Activated naive CD8-positive, alpha-beta T cell treated with anti-CD3 and anti-CD28 coated beads, Interleukin-2, amount 50 U/mL, for 24 hours (primary cell): Measurements from ENCODE around the gene APPBP2.

Source experiments
- ATAC-seq: fragments of 150-1000 bp; cut with Tn5 transposase; one replicate; pipeline ENCODE4 v1.10.0; 2021
- DNase-seq: peaks from one replicate; pipeline ENCODE4 v3.0.0; 2021
- H3K27ac Mint-ChIP-seq: one replicate; pipeline ENCODE4 v1.8.0; 2021; ENCODE audit warnings: mild to moderate bottlenecking, mixed read lengths
- H3K27me3 Mint-ChIP-seq: one replicate; pipeline ENCODE4 v1.8.0; 2021; ENCODE audit warnings: mixed read lengths
- H3K36me3 Mint-ChIP-seq: one replicate; pipeline ENCODE4 v1.8.0; 2021; ENCODE audit warnings: low read depth, mixed read lengths
- H3K4me1 Mint-ChIP-seq: one replicate; pipeline ENCODE4 v1.8.0; 2021; ENCODE audit warnings: mixed read lengths
- H3K4me3 Mint-ChIP-seq: one replicate; pipeline ENCODE4 v1.8.0; 2021; ENCODE audit warnings: mild to moderate bottlenecking, moderate library complexity, mixed read lengths
- H3K9me3 Mint-ChIP-seq: one replicate; pipeline ENCODE4 v1.8.0; 2021; ENCODE audit warnings: mixed read lengths

Gene APPBP2

GRCh38 chr17:60542071-60542470, 16.0 kb upstream of the APPBP2 start:
- no peaks in the 10 kb centered on the region for H3K27me3 Mint-ChIP-seq
- no peak overlapping the region for H3K27ac Mint-ChIP-seq
- no peak overlapping the region for H3K4me3 Mint-ChIP-seq
- H3K9me3 Mint-ChIP-seq: no peaks in the 10 kb centered on the region
- no peak for DNase-seq
- no peak for ATAC-seq
- H3K4me1 Mint-ChIP-seq: no peaks in the 10 kb centered on the region
- H3K36me3 Mint-ChIP-seq: no peaks in the 10 kb centered on the region

DNA sequence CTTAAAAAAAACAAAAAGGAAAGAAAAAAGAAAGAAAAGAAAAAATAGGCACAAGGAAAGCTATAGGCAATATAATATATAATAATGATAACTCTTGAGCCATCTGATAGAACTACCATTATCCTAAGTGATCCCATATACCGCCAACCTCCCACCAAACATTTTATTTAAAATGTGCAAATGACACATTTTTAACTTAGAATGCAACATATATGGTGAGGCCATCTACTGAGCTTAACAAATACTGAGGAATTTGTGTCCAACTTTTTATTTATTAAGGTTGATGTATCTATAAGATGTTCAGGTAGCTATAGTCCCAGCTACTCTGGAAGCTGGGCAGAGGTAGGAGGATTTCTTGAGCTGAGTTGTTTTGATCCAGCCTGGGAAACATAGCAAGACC, 14.4 kb upstream of the APPBP2 start:
- Mint-ChIP-seq H3K27ac (no peak overlapping the region), H3K36me3 (no peaks in the 10 kb centered on the region), H3K9me3 (no peaks in the 10 kb centered on the region), H3K27me3 (no peaks in the 10 kb centered on the region), H3K4me3 (no peak overlapping the region), H3K4me1 (no peaks in the 10 kb centered on the region)
- ATAC-seq: no peak
- DNase-seq: no peak

DNA sequence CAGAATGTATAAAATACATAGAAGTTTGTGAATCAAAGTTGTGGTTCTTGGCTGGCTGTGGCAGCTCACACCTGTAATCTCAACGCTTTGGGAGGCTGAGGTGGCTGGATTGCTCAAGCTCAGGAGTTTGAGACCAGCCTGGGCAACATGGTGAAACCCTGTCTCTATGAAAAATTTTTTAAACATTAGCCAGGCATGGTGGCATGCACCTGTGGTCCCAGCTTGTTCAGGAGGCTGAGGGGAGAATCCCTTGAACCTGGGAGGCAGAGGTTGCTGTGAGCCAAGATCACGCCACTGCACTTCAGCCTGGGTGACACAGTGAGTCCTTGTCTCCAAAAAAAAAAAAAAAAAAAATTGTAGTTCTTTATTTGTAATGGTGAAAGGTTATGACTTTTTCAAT, 13.8 kb upstream of the APPBP2 start:
- no peak overlapping the region for H3K27ac Mint-ChIP-seq

GRCh38 chr17:60538726-60539125, 12.7 kb upstream of the APPBP2 start:
- no peaks in the 10 kb centered on the region for H3K36me3 Mint-ChIP-seq
- no peaks in the 10 kb centered on the region for H3K9me3 Mint-ChIP-seq
- no peak for ATAC-seq
- H3K4me3 Mint-ChIP-seq: no peak overlapping the region
- no peaks in the 10 kb centered on the region for H3K4me1 Mint-ChIP-seq
- H3K27ac Mint-ChIP-seq: no peak overlapping the region
- DNase-seq: no peak
- H3K27me3 Mint-ChIP-seq: no peaks in the 10 kb centered on the region

More for the DNA sequence above, 13.8 kb upstream of the APPBP2 start:
- DNase-seq: no peak
- Mint-ChIP-seq H3K27me3 (no peaks in the 10 kb centered on the region), H3K4me1 (no peaks in the 10 kb centered on the region), H3K9me3 (no peaks in the 10 kb centered on the region), H3K4me3 (no peak overlapping the region), H3K36me3 (no peaks in the 10 kb centered on the region)
- no peak for ATAC-seq

DNA sequence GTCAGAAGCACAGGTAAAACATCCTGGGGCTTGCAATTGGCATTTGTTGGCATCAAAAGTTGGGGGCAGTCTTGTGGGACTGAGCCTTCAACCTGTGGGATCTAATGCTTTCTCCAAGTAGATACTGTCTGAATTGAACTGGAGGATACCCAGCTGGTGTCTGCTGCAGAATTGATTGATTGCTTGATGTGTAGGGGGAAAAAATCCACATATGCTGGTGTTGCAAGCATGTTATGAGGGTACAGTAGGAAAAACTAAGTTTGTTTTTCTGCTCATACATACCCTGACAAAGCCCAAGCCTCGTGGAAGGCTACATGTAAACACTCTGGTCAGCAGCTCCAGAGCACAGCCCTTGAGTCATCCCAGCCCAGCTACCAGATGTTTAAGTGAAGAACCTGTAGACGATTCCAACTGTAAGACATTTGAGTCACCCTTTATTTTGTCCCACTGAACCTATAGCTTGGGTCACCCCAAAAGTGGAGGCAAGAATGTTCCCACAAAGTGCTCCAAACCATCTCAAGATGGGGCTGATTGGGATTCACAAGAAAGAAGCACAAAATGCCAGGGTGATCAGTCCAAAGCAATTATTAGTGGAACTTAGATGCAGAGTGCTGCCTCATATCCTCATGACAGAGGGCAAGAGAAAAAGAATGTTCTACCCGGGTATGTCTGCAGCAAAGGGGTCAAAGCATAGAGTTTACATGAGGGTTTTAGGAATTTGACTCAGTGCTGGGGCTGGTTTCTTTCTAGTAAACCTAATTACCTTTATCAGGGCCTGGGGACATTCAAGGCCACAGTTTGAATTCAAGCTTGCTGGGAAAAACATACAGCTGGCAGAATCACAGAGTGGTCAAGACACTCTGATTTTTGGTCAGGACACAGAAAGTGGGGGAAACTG, 9.6 kb upstream of the APPBP2 start:
- Mint-ChIP-seq H3K27ac (no peak overlapping the region), H3K4me1 (no peaks in the 10 kb centered on the region), H3K36me3 (no peaks in the 10 kb centered on the region), H3K9me3 (no peaks in the 10 kb centered on the region), H3K27me3 (no peaks in the 10 kb centered on the region), H3K4me3 (no peak overlapping the region)
- ATAC-seq (no peak), DNase-seq (no peak)

GRCh38 chr17:60534613-60535157, 8.6 kb upstream of the APPBP2 start:
- H3K27me3 Mint-ChIP-seq: no peaks in the 10 kb centered on the region
- no peak overlapping the region for H3K27ac Mint-ChIP-seq
- no peaks in the 10 kb centered on the region for H3K4me1 Mint-ChIP-seq
- H3K36me3 Mint-ChIP-seq: peaks cover 3% of the 10 kb centered on the region
- ATAC-seq (no peak), DNase-seq (no peak)
- no peak overlapping the region for H3K4me3 Mint-ChIP-seq
- H3K9me3 Mint-ChIP-seq: no peaks in the 10 kb centered on the region

DNA sequence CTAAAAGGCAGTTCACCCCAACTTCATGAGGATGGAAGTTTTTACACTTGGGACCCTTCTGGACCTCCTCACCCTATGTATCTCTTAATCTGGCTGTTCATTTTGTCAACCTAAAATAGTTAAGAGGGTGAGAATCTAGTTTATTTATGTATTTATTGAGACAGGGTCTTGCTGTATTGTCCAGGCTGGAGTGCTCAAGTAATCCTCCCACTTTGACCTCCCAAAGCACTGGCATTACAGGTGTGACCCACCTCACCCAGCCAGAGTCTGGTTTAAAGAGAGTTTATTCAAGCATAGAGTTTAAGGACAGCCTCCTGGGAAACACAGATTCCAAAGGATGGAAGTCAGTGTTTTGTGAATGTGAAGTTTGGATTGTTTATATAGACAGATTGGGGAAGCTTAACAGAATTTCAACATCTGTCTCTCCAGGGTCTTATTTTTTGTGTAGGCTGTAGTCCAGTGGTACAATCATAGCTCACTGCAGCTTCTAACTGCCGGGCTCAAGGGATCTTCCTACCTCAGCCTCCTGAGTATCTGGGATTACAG, 8.0 kb upstream of the APPBP2 start:
- Mint-ChIP-seq H3K9me3 (no peaks in the 10 kb centered on the region), H3K27ac (no peak overlapping the region), H3K4me3 (no peak overlapping the region), H3K27me3 (no peaks in the 10 kb centered on the region), H3K4me1 (no peaks in the 10 kb centered on the region), H3K36me3 (peaks cover 3% of the 10 kb centered on the region)
- ATAC-seq (no peak), DNase-seq (no peak)

DNA sequence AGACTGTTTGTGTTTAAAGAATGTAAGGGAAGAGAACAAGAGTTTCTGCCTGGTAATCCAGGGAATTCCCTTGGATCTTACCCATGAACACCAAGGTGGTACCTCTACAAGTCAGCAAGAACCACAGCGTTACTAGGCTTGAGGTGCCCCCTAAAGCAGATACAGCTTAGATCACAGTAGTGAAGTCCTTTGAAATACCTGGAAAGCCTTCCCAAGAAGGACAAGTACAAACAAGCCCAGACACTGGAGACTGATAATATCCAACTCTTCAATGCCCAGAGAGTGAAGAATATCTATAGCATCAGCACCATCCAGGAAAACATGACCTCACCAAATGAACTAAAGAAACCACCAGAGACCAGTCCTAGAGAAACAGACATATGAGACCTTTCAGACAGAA, 3.8 kb upstream of the APPBP2 start:
- Mint-ChIP-seq H3K4me1 (peaks cover 13% of the 10 kb centered on the region), H3K36me3 (peaks cover 6% of the 10 kb centered on the region), H3K27ac (no peak overlapping the region), H3K27me3 (no peaks in the 10 kb centered on the region), H3K9me3 (no peaks in the 10 kb centered on the region), H3K4me3 (no peak overlapping the region)
- ATAC-seq (no peak), DNase-seq (no peak)

DNA sequence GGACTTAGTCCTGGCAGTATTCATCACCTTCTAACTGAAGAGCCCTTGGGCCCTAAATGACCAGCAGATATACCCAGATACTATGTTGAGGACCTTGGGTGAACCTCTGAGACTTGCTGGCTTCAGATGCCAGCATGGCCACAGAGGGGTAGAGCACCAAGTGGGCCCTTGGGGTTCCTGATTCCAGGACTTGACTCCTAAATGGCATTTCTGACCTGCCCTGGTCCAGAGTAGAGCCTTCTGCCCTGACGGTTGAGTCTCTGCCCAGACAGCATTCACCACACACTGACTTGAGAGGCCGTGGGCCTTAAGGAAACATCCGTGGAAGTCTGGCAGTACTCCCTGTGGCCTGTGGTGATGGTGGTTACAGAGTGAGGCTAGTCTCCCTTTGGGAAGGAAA, 2.8 kb upstream of the APPBP2 start:
- Mint-ChIP-seq H3K36me3 (peaks cover 8% of the 10 kb centered on the region), H3K27ac (no peak overlapping the region), H3K9me3 (no peaks in the 10 kb centered on the region), H3K27me3 (no peaks in the 10 kb centered on the region), H3K4me3 (no peak overlapping the region), H3K4me1 (peaks cover 23% of the 10 kb centered on the region)
- DNase-seq (no peak), ATAC-seq (no peak)

DNA sequence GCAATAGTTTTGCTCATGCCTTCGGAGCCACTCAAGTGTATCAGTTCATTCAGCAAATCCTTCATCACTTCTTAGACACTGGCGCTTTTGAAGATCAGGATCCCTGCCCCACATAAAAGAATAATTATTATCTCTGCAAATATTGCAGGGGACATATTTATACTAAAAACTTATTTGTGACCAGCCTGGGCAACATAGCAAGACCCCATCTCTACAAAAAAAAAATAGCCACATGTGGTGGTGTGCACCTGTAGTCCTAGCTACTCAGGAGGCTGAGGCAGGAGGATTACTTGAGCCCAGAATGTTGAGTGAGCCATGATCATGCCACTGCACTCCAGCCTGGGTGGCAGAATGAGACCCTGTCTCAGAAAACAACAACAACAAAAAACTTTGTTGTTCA, 1.7 kb upstream of the APPBP2 start:
- no peak overlapping the region for H3K27ac Mint-ChIP-seq
- H3K27me3 Mint-ChIP-seq: no peaks in the 10 kb centered on the region
- ATAC-seq (no peak), DNase-seq (no peak)
- H3K4me1 Mint-ChIP-seq: peaks cover 31% of the 10 kb centered on the region
- peaks cover 8% of the 10 kb centered on the region for H3K36me3 Mint-ChIP-seq
- H3K4me3 Mint-ChIP-seq: no peak overlapping the region
- H3K9me3 Mint-ChIP-seq: no peaks in the 10 kb centered on the region

- no peaks in the 10 kb centered on the region for H3K9me3 Mint-ChIP-seq
- H3K36me3 Mint-ChIP-seq: peaks cover 8% of the 10 kb centered on the region
- no peaks in the 10 kb centered on the region for H3K27me3 Mint-ChIP-seq
- H3K4me1 Mint-ChIP-seq: peaks cover 35% of the 10 kb centered on the region
- H3K4me3 Mint-ChIP-seq: peak overlapping the region; percentile 97
- no peak for DNase-seq
- H3K27ac Mint-ChIP-seq: peak overlapping the region; percentile 95
- ATAC-seq: no peak
These were observed 684 bp upstream of the APPBP2 start for GRCh38 chr17:60526726-60527125.

DNA sequence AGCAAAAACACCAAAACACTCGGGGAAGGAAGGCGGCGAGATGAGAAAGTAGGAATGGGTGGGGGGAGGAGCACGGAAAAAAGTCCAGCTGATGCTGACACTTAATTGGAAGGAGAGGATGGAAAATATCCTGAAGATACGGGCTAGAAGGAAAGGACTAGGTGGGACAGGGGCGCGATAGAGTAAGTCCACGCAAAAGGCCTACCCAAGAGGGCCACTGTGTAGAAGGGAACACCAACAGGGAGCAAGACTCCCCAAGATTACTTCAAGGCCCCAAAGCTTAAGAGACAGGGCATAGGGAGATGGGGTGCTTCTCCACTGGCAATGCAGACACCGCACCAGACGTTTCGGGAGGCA, 736 bp downstream of the APPBP2 start:
- no peak for DNase-seq
- peak; percentile 25 for ATAC-seq
- Mint-ChIP-seq H3K4me3 (peak overlapping the region; percentile 97), H3K27me3 (no peaks in the 10 kb centered on the region), H3K9me3 (no peaks in the 10 kb centered on the region), H3K4me1 (peaks cover 35% of the 10 kb centered on the region), H3K36me3 (peaks cover 12% of the 10 kb centered on the region), H3K27ac (peak overlapping the region; percentile 95)

DNA sequence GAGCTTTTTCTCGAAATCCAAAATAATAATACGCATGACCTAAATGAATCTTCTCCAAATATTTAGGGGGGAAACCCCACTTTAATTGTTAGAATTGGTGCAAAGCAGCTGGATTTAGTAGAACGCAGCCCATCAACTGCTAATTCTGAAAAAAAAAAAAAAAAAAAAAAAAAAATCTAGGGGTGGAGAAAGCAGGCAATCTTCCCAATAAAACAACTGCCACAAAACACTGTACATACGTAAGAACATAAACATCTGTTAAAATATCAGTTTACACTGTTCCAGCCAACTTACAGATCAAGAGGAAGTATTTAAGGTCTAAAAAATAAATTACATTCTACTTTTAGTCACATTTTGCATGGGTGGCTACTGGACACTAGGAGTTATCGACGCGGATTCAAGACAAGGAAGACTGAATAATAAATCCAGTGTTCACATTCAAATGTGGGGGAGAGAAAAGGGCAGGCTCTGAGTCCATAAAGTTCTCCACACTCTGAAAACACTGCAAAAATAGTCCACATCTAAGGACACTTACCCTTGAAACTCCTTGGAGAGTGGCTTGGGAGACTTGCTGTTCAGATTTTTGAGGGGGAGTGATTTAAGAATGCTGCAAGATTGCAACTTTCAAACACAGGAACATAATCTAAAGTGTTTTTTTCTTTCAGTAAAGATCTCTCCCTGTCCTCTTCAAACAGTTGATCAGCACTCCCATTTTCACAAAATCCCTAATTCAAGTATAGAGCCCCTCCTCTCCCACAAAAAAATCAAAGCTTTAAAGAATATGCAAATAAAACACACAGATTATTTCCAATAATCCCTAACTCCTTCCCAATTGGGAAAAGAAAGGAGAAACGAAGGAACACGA, 1.3 kb downstream of the APPBP2 start:
- peaks cover 35% of the 10 kb centered on the region for H3K4me1 Mint-ChIP-seq
- peaks cover 9% of the 10 kb centered on the region for H3K36me3 Mint-ChIP-seq
- H3K9me3 Mint-ChIP-seq: no peaks in the 10 kb centered on the region
- no peak for DNase-seq
- no peak for ATAC-seq
- H3K4me3 Mint-ChIP-seq: peak overlapping the region; percentile 97
- peak overlapping the region; percentile 95 for H3K27ac Mint-ChIP-seq
- no peaks in the 10 kb centered on the region for H3K27me3 Mint-ChIP-seq

DNA sequence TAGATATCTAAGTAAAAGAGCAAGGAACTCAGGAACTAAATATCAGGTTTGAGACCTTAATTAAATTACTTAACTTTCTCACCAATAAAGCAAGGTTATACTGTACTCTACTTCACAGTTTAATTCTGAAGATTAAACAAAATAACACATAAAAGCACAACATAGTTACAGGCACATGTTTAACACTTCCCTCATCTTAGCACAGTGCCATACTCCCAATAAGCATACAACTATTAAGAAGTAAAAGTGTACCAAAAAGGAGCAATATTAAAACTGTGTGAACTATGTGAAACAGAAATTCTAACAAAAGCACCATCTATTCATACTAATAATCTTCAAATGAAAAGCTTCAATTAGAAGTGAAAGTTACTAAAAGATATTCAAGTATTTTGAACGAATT, 2.2 kb downstream of the APPBP2 start:
- DNase-seq (no peak), ATAC-seq (no peak)
- H3K9me3 Mint-ChIP-seq: no peaks in the 10 kb centered on the region
- peaks cover 10% of the 10 kb centered on the region for H3K36me3 Mint-ChIP-seq
- H3K4me1 Mint-ChIP-seq: peaks cover 35% of the 10 kb centered on the region
- no peak overlapping the region for H3K27ac Mint-ChIP-seq
- H3K27me3 Mint-ChIP-seq: no peaks in the 10 kb centered on the region
- H3K4me3 Mint-ChIP-seq: peak overlapping the region; percentile 97
